Mesendoderm (in vitro differentiated cells): ENCODE data around the gene MAPK14.
"Not testable (repeated sequence)": the region's sequence is repeated elsewhere in the genome, so short reads cannot be mapped to it uniquely, and the experiment has no call there.

Experiments
- DNase-seq: peaks from one replicate; pipeline ENCODE4 v3.0.0; 2013
- H2AK5ac ChIP-seq: 2 replicates; pipeline ENCODE4 v1.6.1; 2013; ENCODE audit warnings: low read length, inconsistent platforms
- H2BK120ac ChIP-seq: 2 replicates; pipeline ENCODE4 v1.6.1; 2013; ENCODE audit warnings: low read depth, mild to moderate bottlenecking, low read length, moderate library complexity, mixed read lengths
- H2BK15ac ChIP-seq: replicated peaks from 2 replicates; pipeline ENCODE4 v1.6.1; 2013; ENCODE audit warnings: low read depth, mild to moderate bottlenecking, moderate library complexity
- H2BK5ac ChIP-seq: 2 replicates; pipeline ENCODE4 v1.6.1; 2013; ENCODE audit warnings: low read length, inconsistent platforms
- H3K18ac ChIP-seq: 2 replicates; pipeline ENCODE4 v1.6.1; 2013; ENCODE audit warnings: mild to moderate bottlenecking, low read length, mixed read lengths
- H3K23ac ChIP-seq: one replicate; pipeline ENCODE4 v1.6.1; 2013; ENCODE audit warnings: low read length
- H3K27ac ChIP-seq: 2 replicates; pipeline ENCODE4 v1.5.1; 2013; ENCODE audit warnings: low read depth, mild to moderate bottlenecking, inconsistent platforms, low read length, moderate library complexity
- H3K27me3 ChIP-seq: 2 replicates; pipeline ENCODE4 v1.6.1; 2013; ENCODE audit warnings: low read length, control low read depth, mild to moderate bottlenecking, inconsistent platforms; ENCODE audit not compliant: insufficient read depth, poor library complexity
- H3K36me3 ChIP-seq: 2 replicates; pipeline ENCODE4 v1.6.1; 2013; ENCODE audit warnings: low read length, inconsistent platforms; ENCODE audit not compliant: control insufficient read depth, insufficient read depth
- H3K4ac ChIP-seq: one replicate; pipeline ENCODE4 v1.6.1; 2013; ENCODE audit warnings: low read depth, mild to moderate bottlenecking, low read length, moderate library complexity
- H3K4me1 ChIP-seq: 2 replicates; pipeline ENCODE4 v1.6.1; 2013; ENCODE audit warnings: low read depth, low read length, inconsistent platforms; ENCODE audit not compliant: control insufficient read depth
- H3K4me2 ChIP-seq: 2 replicates; pipeline ENCODE4 v1.6.1; 2013; ENCODE audit warnings: low read length
- H3K4me3 ChIP-seq: 2 replicates; pipeline ENCODE4 v1.5.1; 2013; ENCODE audit warnings: mild to moderate bottlenecking, low read length
- H3K56ac ChIP-seq: one replicate; pipeline ENCODE4 v1.6.1; 2013; ENCODE audit warnings: low read length
- H3K79me1 ChIP-seq: 2 replicates; pipeline ENCODE4 v1.6.1; 2013; ENCODE audit warnings: low read length, inconsistent platforms
- H3K79me2 ChIP-seq: 2 replicates; pipeline ENCODE4 v1.6.1; 2013; ENCODE audit warnings: mild to moderate bottlenecking, low read length; ENCODE audit not compliant: control insufficient read depth, insufficient read depth
- H3K9ac ChIP-seq: 2 replicates; pipeline ENCODE4 v1.6.1; 2013; ENCODE audit warnings: low read length, inconsistent platforms
- H4K5ac ChIP-seq: one replicate; pipeline ENCODE4 v1.6.1; 2013; ENCODE audit warnings: low read length
- H4K8ac ChIP-seq: one replicate; pipeline ENCODE4 v1.6.1; 2013; ENCODE audit warnings: low read depth, mild to moderate bottlenecking, control low read depth, low read length, moderate library complexity
- WGBS: extraction: QIAGEN DNeasy Blood & Tissue Kit; methylation state at CpG from one replicate; pipeline ENCODE4 v1.1.7; 2013; ENCODE audit warnings: low lambda C conversion rate, missing lambda C conversion rate; ENCODE audit not compliant: insufficient coverage; ENCODE audit errors: extremely low coverage; 5-methylcytosine and 5-hydroxymethylcytosine counted together

The MAPK14 gene

GRCh38 chr6:36126553-36127458, 99.2 kb downstream of the MAPK14 start:
- Histone ChIP-seq H3K23ac (no peak overlapping the region), H3K27me3 (no peaks in the 10 kb centered on the region), H3K27ac (no peak overlapping the region), H2BK15ac (no peak overlapping the region), H2AK5ac (no peak overlapping the region), H4K5ac (no peak overlapping the region), H3K4me1 (peaks cover 5% of the 10 kb centered on the region), H3K4me3 (no peak overlapping the region), H2BK5ac (no peak overlapping the region), H3K4me2 (no peak overlapping the region), H2BK120ac (no peak overlapping the region), H3K4ac (no peak overlapping the region), H3K56ac (peak overlapping the region; percentile 6), H4K8ac (no peak overlapping the region), H3K79me1 (no peaks in the 10 kb centered on the region), H3K36me3 (no peaks in the 10 kb centered on the region), H3K18ac (no peak overlapping the region), H3K79me2 (no peaks in the 10 kb centered on the region), H3K9ac (no peak overlapping the region)
- WGBS: no CpG with 5 or more reads among the region's 10 CpGs
- DNase-seq: peak; percentile 18

- H2BK5ac ChIP-seq: no peak overlapping the region
- no peaks in the 10 kb centered on the region for H3K36me3 ChIP-seq
- no peak overlapping the region for H3K23ac ChIP-seq
- H3K4me3 ChIP-seq: no peak overlapping the region
- WGBS: no CpG with 5 or more reads among the region's 8 CpGs
- no peak overlapping the region for H3K18ac ChIP-seq
- no peaks in the 10 kb centered on the region for H3K79me1 ChIP-seq
- no peak overlapping the region for H3K9ac ChIP-seq
- no peak overlapping the region for H4K5ac ChIP-seq
- no peak overlapping the region for H3K27ac ChIP-seq
- no peak overlapping the region for H2BK15ac ChIP-seq
- H2BK120ac ChIP-seq: no peak overlapping the region
- no peak overlapping the region for H3K4me2 ChIP-seq
- H4K8ac ChIP-seq: no peak overlapping the region
- no peaks in the 10 kb centered on the region for H3K79me2 ChIP-seq
- H3K56ac ChIP-seq: no peak overlapping the region
- peaks cover 12% of the 10 kb centered on the region for H3K4me1 ChIP-seq
- peak; percentile 52 for DNase-seq
- no peaks in the 10 kb centered on the region for H3K27me3 ChIP-seq
- H2AK5ac ChIP-seq: no peak overlapping the region
- H3K4ac ChIP-seq: no peak overlapping the region
These were observed 99.9 kb downstream of the MAPK14 start for GRCh38 chr6:36127462-36128016.

- Histone ChIP-seq H3K56ac (no peak overlapping the region), H2AK5ac (no peak overlapping the region), H3K23ac (no peak overlapping the region), H3K79me2 (no peaks in the 10 kb centered on the region), H2BK120ac (no peak overlapping the region), H2BK5ac (no peak overlapping the region), H3K4ac (no peak overlapping the region), H3K4me2 (no peak overlapping the region), H3K4me1 (peaks cover 16% of the 10 kb centered on the region), H3K4me3 (no peak overlapping the region), H2BK15ac (no peak overlapping the region), H4K8ac (no peak overlapping the region), H3K27me3 (no peaks in the 10 kb centered on the region), H3K18ac (no peak overlapping the region), H4K5ac (no peak overlapping the region), H3K79me1 (no peaks in the 10 kb centered on the region), H3K27ac (no peak overlapping the region), H3K36me3 (no peaks in the 10 kb centered on the region), H3K9ac (no peak overlapping the region)
- no CpG with 5 or more reads among the region's 5 CpGs for WGBS
- no peak for DNase-seq
These were observed 100.5 kb downstream of the MAPK14 start for GRCh38 chr6:36128073-36128472.

- Histone ChIP-seq H2BK5ac (no peak overlapping the region), H3K56ac (no peak overlapping the region), H3K4me2 (no peak overlapping the region), H4K8ac (no peak overlapping the region), H4K5ac (no peak overlapping the region), H3K9ac (no peak overlapping the region), H3K36me3 (no peaks in the 10 kb centered on the region), H3K79me2 (no peaks in the 10 kb centered on the region), H3K4ac (no peak overlapping the region), H3K18ac (no peak overlapping the region), H2BK15ac (no peak overlapping the region), H2BK120ac (no peak overlapping the region), H3K4me3 (no peak overlapping the region), H3K79me1 (no peaks in the 10 kb centered on the region), H2AK5ac (no peak overlapping the region), H3K27ac (no peak overlapping the region), H3K4me1 (peaks cover 16% of the 10 kb centered on the region), H3K27me3 (no peaks in the 10 kb centered on the region), H3K23ac (no peak overlapping the region)
- no peak for DNase-seq
- no CpG with 5 or more reads among the region's 3 CpGs for WGBS
These were observed 101.2 kb downstream of the MAPK14 start for GRCh38 chr6:36128793-36129192.

GRCh38 chr6:36129334-36129733, 101.7 kb downstream of the MAPK14 start:
- H3K4me1 ChIP-seq: peaks cover 16% of the 10 kb centered on the region
- not testable (repeated sequence) for H3K4me3 ChIP-seq, H3K27ac ChIP-seq, H2BK15ac ChIP-seq, H3K4me2 ChIP-seq, H3K56ac ChIP-seq, H3K4ac ChIP-seq, H3K36me3 ChIP-seq, H3K23ac ChIP-seq, H3K9ac ChIP-seq, H4K8ac ChIP-seq, H2AK5ac ChIP-seq, H3K79me2 ChIP-seq, H3K18ac ChIP-seq, H3K27me3 ChIP-seq, H2BK5ac ChIP-seq, H4K5ac ChIP-seq, H2BK120ac ChIP-seq, DNase-seq, H3K79me1 ChIP-seq
- WGBS: no CpG with 5 or more reads among the region's 16 CpGs
